CD14-positive monocyte (primary cell): ENCODE data around the gene PPP1R15B. TPM values are rescaled to one million over a fixed set of nuclear protein-coding genes. Genes with fewer than 3 reads are reported as not detected.
A peak's percentile ranks its signal among the peaks of the same experiment; 100 is the strongest.

ENCODE experiments used
- DNase-seq, 3 donors: peaks; one replicate each; pipeline ENCODE4 v3.0.0-alpha.2; 2011 to 2022
- H2AFZ ChIP-seq: 2 replicates; pipeline ENCODE4 v1.6.0; 2012; ENCODE audit warnings: mild to moderate bottlenecking, low read depth, low read length, inconsistent platforms; ENCODE audit not compliant: insufficient read depth, poor library complexity, severe bottlenecking
- H3K27ac ChIP-seq, 2 donors: 1 replicate in 1 of 2; 2 replicates in 1 of 2; pipeline ENCODE4 v1.5.1; 2012 to 2013; ENCODE audit warnings: low read length in 2 of 2, control low read depth in 1 of 2, inconsistent platforms in 1 of 2, low read depth in 1 of 2, mild to moderate bottlenecking in 1 of 2
- H3K27me3 ChIP-seq, 2 donors: one replicate each; pipeline versions ENCODE4 v1.6.0 to v1.6.1; 2011 to 2013; ENCODE audit warnings: low read length in 2 of 2; ENCODE audit not compliant: control insufficient read depth in 2 of 2, insufficient read depth in 2 of 2
- H3K36me3 ChIP-seq, 2 donors: replicated peaks in 1 of 2; 1 replicate in 1 of 2; 2 replicates in 1 of 2; pipeline versions ENCODE4 v1.5.1 to v1.6.1; 2012 to 2013; ENCODE audit warnings: low read length in 2 of 2, control low read depth in 1 of 2, inconsistent platforms in 1 of 2, mild to moderate bottlenecking in 1 of 2; ENCODE audit not compliant: insufficient read depth in 2 of 2, control insufficient read depth in 1 of 2
- H3K4me1 ChIP-seq, 2 donors: 1 replicate in 1 of 2; 2 replicates in 1 of 2; pipeline versions ENCODE4 v1.5.1 to v1.6.1; 2012 to 2013; ENCODE audit warnings: low read length in 2 of 2, control low read depth in 1 of 2, inconsistent platforms in 1 of 2, mild to moderate bottlenecking in 1 of 2, moderate library complexity in 1 of 2; ENCODE audit not compliant: insufficient read depth in 2 of 2, control insufficient read depth in 1 of 2
- H3K4me2 ChIP-seq: replicated peaks from 2 replicates; pipeline ENCODE3; 2012; ENCODE audit warnings: low read length, moderate library complexity, mild to moderate bottlenecking; ENCODE audit not compliant: poor library complexity, severe bottlenecking; ENCODE audit errors: extremely low read depth
- H3K4me3 ChIP-seq, 3 experiments: fragments of 200-600 bp in 1 of 3; sonication (generic) in 1 of 3; replicated peaks in 1 of 3; 1 replicate in 2 of 3; 2 replicates in 1 of 3; pipeline ENCODE4 v1.5.1; 2011 to 2013; ENCODE audit warnings: low read length in 3 of 3, mild to moderate bottlenecking in 3 of 3, control low read depth in 2 of 3, low read depth in 2 of 3, inconsistent platforms in 1 of 3, moderate library complexity in 1 of 3
- H3K79me2 ChIP-seq: 2 replicates; pipeline ENCODE4 v1.6.0; 2012; ENCODE audit warnings: mild to moderate bottlenecking, control low read depth, inconsistent platforms, low read length, moderate library complexity; ENCODE audit not compliant: insufficient read depth
- H3K9ac ChIP-seq: 2 replicates; pipeline ENCODE4 v1.6.0; 2017; ENCODE audit warnings: low read length, mild to moderate bottlenecking; ENCODE audit not compliant: insufficient read depth, poor library complexity, severe bottlenecking
- H3K9me3 ChIP-seq, 2 donors: replicated peaks in 1 of 2; 1 replicate in 1 of 2; 2 replicates in 1 of 2; pipeline versions ENCODE4 v1.5.1 to v1.6.1; 2012 to 2013; ENCODE audit warnings: low read length in 2 of 2, control low read depth in 1 of 2; ENCODE audit not compliant: control insufficient read depth in 1 of 2, insufficient read depth in 1 of 2
- H4K20me1 ChIP-seq: 2 replicates; pipeline ENCODE4 v1.6.0; 2012; ENCODE audit warnings: mild to moderate bottlenecking, low read length, control low read depth, moderate library complexity; ENCODE audit not compliant: insufficient read depth
- H3K27ac Mint-ChIP-seq, 7 donors: one replicate each; pipeline ENCODE4 v1.8.0; 2020; ENCODE audit warnings: mild to moderate bottlenecking in 7 of 7, mixed read lengths in 7 of 7, moderate library complexity in 6 of 7, inconsistent platforms in 2 of 7
- H3K27me3 Mint-ChIP-seq, 3 donors: one replicate each; pipeline ENCODE4 v1.8.0; 2021 to 2022; ENCODE audit warnings: low read depth in 3 of 3, mild to moderate bottlenecking in 3 of 3, mixed read lengths in 3 of 3, moderate library complexity in 3 of 3, inconsistent platforms in 1 of 3
- H3K36me3 Mint-ChIP-seq, 2 donors: one replicate each; pipeline ENCODE4 v1.8.0; 2020; ENCODE audit warnings: mixed read lengths in 2 of 2, inconsistent platforms in 1 of 2, mild to moderate bottlenecking in 1 of 2
- H3K4me1 Mint-ChIP-seq: one replicate; pipeline ENCODE4 v1.8.0; 2020; ENCODE audit warnings: mild to moderate bottlenecking, mixed read lengths
- H3K4me3 Mint-ChIP-seq, 2 donors: one replicate each; pipeline ENCODE4 v1.8.0; 2020; ENCODE audit warnings: mild to moderate bottlenecking in 2 of 2, mixed read lengths in 2 of 2, moderate library complexity in 1 of 2
- H3K9me3 Mint-ChIP-seq, 7 donors: one replicate each; pipeline ENCODE4 v1.8.0; 2020 to 2022; ENCODE audit warnings: mixed read lengths in 7 of 7, mild to moderate bottlenecking in 6 of 7, moderate library complexity in 6 of 7, inconsistent platforms in 2 of 7
- CTCF ChIP-seq: fragments of 200-600 bp; IDR thresholded peaks from one replicate; pipeline ENCODE4 v1.8.0; 2022; ENCODE audit warnings: antibody characterized with exemption, mild to moderate bottlenecking
- WGBS: methylation state at CpG from one replicate; pipeline ENCODE4 v1.1.5; 2013; ENCODE audit warnings: missing lambda C conversion rate; ENCODE audit not compliant: insufficient coverage; 5-methylcytosine and 5-hydroxymethylcytosine counted together
- intact Hi-C, 2 donors: fragments of 100-400 bp; cut with micrococcal nuclease; formaldehyde crosslinking; loops; one replicate each; pipeline versions ENCODE4 v1.15.0 to v1.15.1; 2023
- polyA plus RNA-seq, 3 donors: library from polyadenylated mRNA; depleted of rRNA in 1 of 3; unstranded in 2 of 3; stranded (reverse) in 1 of 3; fragments of 300-500 nt in 2 of 3; fragments of >200 nt in 1 of 3; fragmentation: Illumina TruSeq in 2 of 3; gene quantifications; 1 replicate in 2 of 3; 2 replicates in 1 of 3; pipeline ENCODE4 v1.2.3, GENCODE V29; 2012 to 2021

PPP1R15B gene
- polyA plus RNA-seq, 3 donors = 31.1 to 117 (median 31.8) TPM

GRCh38 chr1:204447736-204448135 lies 36.1 kb upstream of the PPP1R15B start:
- Histone ChIP-seq H3K36me3 (peaks cover 3 to 14% of the 10 kb centered on the region in 2 donors), H3K4me1 (peaks cover 5 to 7% of the 10 kb centered on the region in 2 donors), H3K27ac (no peak overlapping the region), H2AFZ (no peak overlapping the region), H3K27me3 (no peaks in the 10 kb centered on the region), H3K4me2 (no peak overlapping the region), H3K79me2 (no peaks in the 10 kb centered on the region), H3K4me3 (no peak overlapping the region), H3K9ac (no peak overlapping the region), H3K9me3 (no peaks in the 10 kb centered on the region), H4K20me1 (no peaks in the 10 kb centered on the region)
- Mint-ChIP-seq H3K9me3 (no peaks in the 10 kb centered on the region), H3K27ac (peak overlapping the region in 2 of 7 donors; percentile 59 to 76), H3K36me3 (peaks cover 26% of the 10 kb centered on the region in 2 donors), H3K4me3 (no peak overlapping the region), H3K27me3 (peaks cover 0 to 5% (median 0%) of the 10 kb centered on the region in 3 donors), H3K4me1 (peaks cover 13% of the 10 kb centered on the region)
- DNase-seq = no peak
- 71% methylated on average over 2 of the region's 4 CpGs for WGBS
- no peak for TF ChIP-seq CTCF
- intact Hi-C loops = loop anchor here in 1 of 2 donors (5.0 kb wide), 1 partner anchor 55 kb away; no protein-coding TSS in a partner anchor

- no peaks in the 10 kb centered on the region for H3K9me3 Mint-ChIP-seq
- peaks cover 5 to 7% of the 10 kb centered on the region in 2 donors for H3K4me1 ChIP-seq
- H3K27ac ChIP-seq = no peak overlapping the region
- H3K27ac Mint-ChIP-seq = no peak overlapping the region
- H3K4me2 ChIP-seq = no peak overlapping the region
- peaks cover 0 to 5% (median 0%) of the 10 kb centered on the region in 3 donors for H3K27me3 Mint-ChIP-seq
- H3K36me3 Mint-ChIP-seq = peaks cover 28 to 29% of the 10 kb centered on the region in 2 donors
- no peak overlapping the region for H3K4me3 ChIP-seq
- intact Hi-C loops = loop anchor here in 1 of 2 donors (5.0 kb wide), 1 partner anchor 55 kb away; no protein-coding TSS in a partner anchor
- 97% methylated on average over 5 of the region's 6 CpGs for WGBS
- no peaks in the 10 kb centered on the region for H3K79me2 ChIP-seq
- H2AFZ ChIP-seq = no peak overlapping the region
- H3K9me3 ChIP-seq = no peaks in the 10 kb centered on the region
- H3K36me3 ChIP-seq = peaks cover 6 to 18% of the 10 kb centered on the region in 2 donors
- no peak overlapping the region for H3K4me3 Mint-ChIP-seq
- H3K9ac ChIP-seq = no peak overlapping the region
- peaks cover 13% of the 10 kb centered on the region for H3K4me1 Mint-ChIP-seq
- no peaks in the 10 kb centered on the region for H3K27me3 ChIP-seq
- H4K20me1 ChIP-seq = no peaks in the 10 kb centered on the region
- DNase-seq = no peak
- TF ChIP-seq CTCF = no peak
Measured at GRCh38 chr1:204447190-204447589, 35.6 kb upstream of the PPP1R15B start.
